ENCODE data around the gene LOXHD1.

DNA sequence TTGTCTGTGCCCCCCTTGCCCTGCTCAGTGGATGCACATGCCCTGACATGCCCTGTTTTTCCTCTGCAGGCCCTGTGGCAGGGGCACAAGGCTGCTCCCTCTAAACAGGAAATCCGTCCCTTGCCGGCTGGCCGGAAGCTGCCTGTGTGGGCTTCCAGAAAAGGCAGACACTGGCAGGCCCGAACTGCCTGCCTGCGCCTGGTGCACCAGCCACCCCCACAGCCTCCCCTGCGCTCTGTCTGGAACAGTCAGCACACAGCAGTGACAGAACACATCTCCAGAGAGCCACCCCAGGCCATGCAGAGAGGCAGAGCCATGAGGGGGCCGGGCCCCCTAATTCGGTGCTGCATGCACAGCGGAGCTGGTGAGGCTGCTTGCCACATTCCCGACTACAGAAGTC, 33.5 kb downstream of the LOXHD1 start:
- TF ChIP-seq TEAD4 (CRISPR knock-in tag; IDR thresholded peaks at IDR 0.05) (no peak), TP53 (CRISPR knock-in tag; IDR thresholded peaks at IDR 0.05) (no peak), FOXP1 (CRISPR knock-in tag; IDR thresholded peaks at IDR 0.05; ENCODE audit: borderline replicate concordance) (no peak), NR2C2 (CRISPR knock-in tag; IDR thresholded peaks at IDR 0.05) (no peak), SP1 (CRISPR knock-in tag; conservative IDR thresholded peaks at IDR 0.05) (no peak), ZBTB21 (CRISPR knock-in tag; IDR thresholded peaks at IDR 0.05; ENCODE audit: borderline replicate concordance) (no peak)
- TF ChIP-seq, protein P1, sequence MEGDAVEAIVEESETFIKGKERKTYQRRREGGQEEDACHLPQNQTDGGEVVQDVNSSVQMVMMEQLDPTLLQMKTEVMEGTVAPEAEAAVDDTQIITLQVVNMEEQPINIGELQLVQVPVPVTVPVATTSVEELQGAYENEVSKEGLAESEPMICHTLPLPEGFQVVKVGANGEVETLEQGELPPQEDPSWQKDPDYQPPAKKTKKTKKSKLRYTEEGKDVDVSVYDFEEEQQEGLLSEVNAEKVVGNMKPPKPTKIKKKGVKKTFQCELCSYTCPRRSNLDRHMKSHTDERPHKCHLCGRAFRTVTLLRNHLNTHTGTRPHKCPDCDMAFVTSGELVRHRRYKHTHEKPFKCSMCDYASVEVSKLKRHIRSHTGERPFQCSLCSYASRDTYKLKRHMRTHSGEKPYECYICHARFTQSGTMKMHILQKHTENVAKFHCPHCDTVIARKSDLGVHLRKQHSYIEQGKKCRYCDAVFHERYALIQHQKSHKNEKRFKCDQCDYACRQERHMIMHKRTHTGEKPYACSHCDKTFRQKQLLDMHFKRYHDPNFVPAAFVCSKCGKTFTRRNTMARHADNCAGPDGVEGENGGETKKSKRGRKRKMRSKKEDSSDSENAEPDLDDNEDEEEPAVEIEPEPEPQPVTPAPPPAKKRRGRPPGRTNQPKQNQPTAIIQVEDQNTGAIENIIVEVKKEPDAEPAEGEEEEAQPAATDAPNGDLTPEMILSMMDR (IDR thresholded peaks at IDR 0.05) = no peak
- TF ChIP-seq, protein P2, sequence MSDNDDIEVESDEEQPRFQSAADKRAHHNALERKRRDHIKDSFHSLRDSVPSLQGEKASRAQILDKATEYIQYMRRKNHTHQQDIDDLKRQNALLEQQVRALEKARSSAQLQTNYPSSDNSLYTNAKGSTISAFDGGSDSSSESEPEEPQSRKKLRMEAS (CRISPR knock-in tag; IDR thresholded peaks at IDR 0.05) = no peak
- TF ChIP-seq, protein P3, sequence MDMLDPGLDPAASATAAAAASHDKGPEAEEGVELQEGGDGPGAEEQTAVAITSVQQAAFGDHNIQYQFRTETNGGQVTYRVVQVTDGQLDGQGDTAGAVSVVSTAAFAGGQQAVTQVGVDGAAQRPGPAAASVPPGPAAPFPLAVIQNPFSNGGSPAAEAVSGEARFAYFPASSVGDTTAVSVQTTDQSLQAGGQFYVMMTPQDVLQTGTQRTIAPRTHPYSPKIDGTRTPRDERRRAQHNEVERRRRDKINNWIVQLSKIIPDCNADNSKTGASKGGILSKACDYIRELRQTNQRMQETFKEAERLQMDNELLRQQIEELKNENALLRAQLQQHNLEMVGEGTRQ (CRISPR knock-in tag; IDR thresholded peaks at IDR 0.05) = no peak
- TF ChIP-seq, protein P4, sequence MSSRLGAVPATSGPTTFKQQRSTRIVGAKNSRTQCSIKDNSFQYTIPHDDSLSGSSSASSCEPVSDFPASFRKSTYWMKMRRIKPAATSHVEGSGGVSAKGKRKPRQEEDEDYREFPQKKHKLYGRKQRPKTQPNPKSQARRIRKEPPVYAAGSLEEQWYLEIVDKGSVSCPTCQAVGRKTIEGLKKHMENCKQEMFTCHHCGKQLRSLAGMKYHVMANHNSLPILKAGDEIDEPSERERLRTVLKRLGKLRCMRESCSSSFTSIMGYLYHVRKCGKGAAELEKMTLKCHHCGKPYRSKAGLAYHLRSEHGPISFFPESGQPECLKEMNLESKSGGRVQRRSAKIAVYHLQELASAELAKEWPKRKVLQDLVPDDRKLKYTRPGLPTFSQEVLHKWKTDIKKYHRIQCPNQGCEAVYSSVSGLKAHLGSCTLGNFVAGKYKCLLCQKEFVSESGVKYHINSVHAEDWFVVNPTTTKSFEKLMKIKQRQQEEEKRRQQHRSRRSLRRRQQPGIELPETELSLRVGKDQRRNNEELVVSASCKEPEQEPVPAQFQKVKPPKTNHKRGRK (CRISPR knock-in tag; IDR thresholded peaks at IDR 0.05; ENCODE audit: borderline replicate concordance) = no peak
- TF ChIP-seq, protein P5, sequence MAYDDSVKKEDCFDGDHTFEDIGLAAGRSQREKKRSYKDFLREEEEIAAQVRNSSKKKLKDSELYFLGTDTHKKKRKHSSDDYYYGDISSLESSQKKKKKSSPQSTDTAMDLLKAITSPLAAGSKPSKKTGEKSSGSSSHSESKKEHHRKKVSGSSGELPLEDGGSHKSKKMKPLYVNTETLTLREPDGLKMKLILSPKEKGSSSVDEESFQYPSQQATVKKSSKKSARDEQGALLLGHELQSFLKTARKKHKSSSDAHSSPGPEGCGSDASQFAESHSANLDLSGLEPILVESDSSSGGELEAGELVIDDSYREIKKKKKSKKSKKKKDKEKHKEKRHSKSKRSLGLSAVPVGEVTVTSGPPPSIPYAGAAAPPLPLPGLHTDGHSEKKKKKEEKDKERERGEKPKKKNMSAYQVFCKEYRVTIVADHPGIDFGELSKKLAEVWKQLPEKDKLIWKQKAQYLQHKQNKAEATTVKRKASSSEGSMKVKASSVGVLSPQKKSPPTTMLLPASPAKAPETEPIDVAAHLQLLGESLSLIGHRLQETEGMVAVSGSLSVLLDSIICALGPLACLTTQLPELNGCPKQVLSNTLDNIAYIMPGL (CRISPR knock-in tag; IDR thresholded peaks at IDR 0.05) = no peak
